Measurements from ENCODE around the gene ASTL.

Gene ASTL

GRCh38 chr2:96098900-96099590 is 39.3 kb downstream of the ASTL start:
- no peak for DNase-seq (ENCODE audit: low spot score)

GRCh38 chr2:96097951-96098823 is 40.1 kb downstream of the ASTL start:
- DNase-seq (ENCODE audit: low spot score) = no peak

GRCh38 chr2:96097441-96097840 is 40.9 kb downstream of the ASTL start:
- no peak for DNase-seq (ENCODE audit: low spot score)

- DNase-seq (ENCODE audit: low spot score) = no peak
Observed at GRCh38 chr2:96095116-96095636, 43.1 kb downstream of the ASTL start.

- DNase-seq (ENCODE audit: low spot score) = no peak
Observed at GRCh38 chr2:96093528-96093927, 44.8 kb downstream of the ASTL start.

- no peak for DNase-seq (ENCODE audit: low spot score)
Observed at GRCh38 chr2:96092951-96093350, 45.4 kb downstream of the ASTL start.

GRCh38 chr2:96092573-96092877 is 45.8 kb downstream of the ASTL start:
- DNase-seq (ENCODE audit: low spot score) = no peak

GRCh38 chr2:96091711-96092572 is 46.4 kb downstream of the ASTL start:
- DNase-seq (ENCODE audit: low spot score) = no peak

- no peak for DNase-seq (ENCODE audit: low spot score)
Observed at GRCh38 chr2:96091141-96091710, 47.1 kb downstream of the ASTL start.

- no peak for DNase-seq (ENCODE audit: low spot score)
Observed at GRCh38 chr2:96090196-96090926, 47.9 kb downstream of the ASTL start.

- no peak for DNase-seq (ENCODE audit: low spot score)
Observed at GRCh38 chr2:96089356-96090195, 48.7 kb downstream of the ASTL start.

GRCh38 chr2:96088340-96089335 is 49.7 kb downstream of the ASTL start:
- no peak for DNase-seq (ENCODE audit: low spot score)

GRCh38 chr2:96087130-96087529 is 51.2 kb downstream of the ASTL start:
- DNase-seq (ENCODE audit: low spot score) = no peak

- DNase-seq (ENCODE audit: low spot score) = peak; percentile 74
Observed at GRCh38 chr2:96085541-96086355, 52.6 kb downstream of the ASTL start.

GRCh38 chr2:96084858-96085518 is 53.3 kb downstream of the ASTL start:
- peak; percentile 10 for DNase-seq (ENCODE audit: low spot score)

GRCh38 chr2:96083989-96084857 is 54.1 kb downstream of the ASTL start:
- no peak for DNase-seq (ENCODE audit: low spot score)
